Hepatocyte (in vitro differentiated cells): ENCODE results near the gene PLOD3. TPM values are rescaled to one million over a fixed set of nuclear protein-coding genes. Genes with fewer than 3 reads are reported as not detected.

Experiments used
- DNase-seq: peaks from one replicate; pipeline ENCODE4 v3.0.0-alpha.2; 2016; ENCODE audit warnings: low spot score
- H2AFZ ChIP-seq: fragments of 200-600 bp; sonication (generic); 2 replicates; pipeline ENCODE4 v1.6.0; 2016; ENCODE audit warnings: antibody characterized with exemption, mild to moderate bottlenecking
- H3K27ac ChIP-seq: fragments of 200-600 bp; sonication (generic); 2 replicates; pipeline ENCODE4 v1.5.1; 2016; ENCODE audit warnings: mild to moderate bottlenecking
- H3K27me3 ChIP-seq: fragments of 200-600 bp; sonication (generic); 2 replicates; pipeline ENCODE4 v1.6.1; 2016
- H3K36me3 ChIP-seq: fragments of 200-600 bp; sonication (generic); replicated peaks from 2 replicates; pipeline ENCODE4 v1.5.1; 2016; ENCODE audit warnings: low read depth; ENCODE audit not compliant: insufficient read depth
- H3K4me1 ChIP-seq: fragments of 200-600 bp; sonication (generic); 2 replicates; pipeline ENCODE4 v1.5.1; 2016; ENCODE audit warnings: mild to moderate bottlenecking, moderate library complexity; ENCODE audit not compliant: insufficient read depth
- H3K4me2 ChIP-seq: fragments of 200-600 bp; sonication (generic); 2 replicates; pipeline ENCODE4 v1.6.0; 2016
- H3K4me3 ChIP-seq: fragments of 200-600 bp; sonication (generic); 2 replicates; pipeline ENCODE4 v1.5.1; 2016; ENCODE audit warnings: mild to moderate bottlenecking
- H3K79me2 ChIP-seq: fragments of 200-600 bp; sonication (generic); 2 replicates; pipeline ENCODE4 v1.6.0; 2017; ENCODE audit warnings: mild to moderate bottlenecking
- H3K9me2 ChIP-seq: fragments of 200-600 bp; sonication (generic); replicated peaks from 2 replicates; pipeline ENCODE4 v1.6.0; 2017; ENCODE audit warnings: mild to moderate bottlenecking; ENCODE audit not compliant: insufficient read depth
- H3K9me3 ChIP-seq: fragments of 200-600 bp; sonication (generic); 2 replicates; pipeline ENCODE4 v1.5.1; 2016; ENCODE audit warnings: low read depth, mild to moderate bottlenecking
- H4K20me1 ChIP-seq: fragments of 200-600 bp; sonication (generic); 2 replicates; pipeline ENCODE4 v1.6.0; 2016; ENCODE audit warnings: mild to moderate bottlenecking; ENCODE audit not compliant: insufficient read depth, poor library complexity, severe bottlenecking
- CTCF ChIP-seq: fragments of 200-600 bp; sonication (generic); IDR thresholded peaks from 2 replicates; pipeline ENCODE4 v1.5.1; 2016; ENCODE audit warnings: antibody characterized with exemption, mild to moderate bottlenecking; ENCODE audit not compliant: poor library complexity
- EZH2 ChIP-seq: fragments of 200-600 bp; sonication (generic); IDR thresholded peaks from 2 replicates; pipeline ENCODE4 v1.6.1; 2016; ENCODE audit warnings: antibody characterized with exemption, mild to moderate bottlenecking, borderline replicate concordance
- EZH2phosphoT487 ChIP-seq: fragments of 200-600 bp; sonication (generic); IDR thresholded peaks from one replicate; pipeline ENCODE4 v1.6.1; 2018; ENCODE audit warnings: antibody characterized with exemption, mild to moderate bottlenecking, low read depth, moderate library complexity; ENCODE audit not compliant: unreplicated experiment, severe bottlenecking
- WGBS: methylation state at CpG from one replicate; pipeline ENCODE4 v1.1.6; 2016; ENCODE audit warnings: low lambda C conversion rate; ENCODE audit errors: missing lambda C conversion rate; 5-methylcytosine and 5-hydroxymethylcytosine counted together
- polyA plus RNA-seq: library from polyadenylated mRNA; unstranded; fragments of >200 nt; fragmentation: Nextera tagmentation; extraction: Ambion mirVana; gene quantifications from 2 replicates; pipeline ENCODE4 v1.2.1, GENCODE V29; 2016
- total RNA-seq: library from RNA; depleted of rRNA; stranded (reverse); fragments of >200 nt; gene quantifications from 2 replicates; pipeline ENCODE4 v1.2.3, GENCODE V29; 2014

The PLOD3 gene
- total and polyA plus RNA-seq, 2 experiments from 2014 or later: 37.6 to 127 TPM

- TF ChIP-seq CTCF: no peak
- H3K4me2 ChIP-seq: no peak overlapping the region
- 90% methylated on average over 26 of the region's 27 CpGs for WGBS
- peak overlapping the region; percentile 60 for H3K27ac ChIP-seq
- peaks cover 31% of the 10 kb centered on the region for H3K79me2 ChIP-seq
- no peak overlapping the region for H2AFZ ChIP-seq
- no peak for DNase-seq
- peaks cover 9% of the 10 kb centered on the region for H3K4me1 ChIP-seq
- peaks cover 13% of the 10 kb centered on the region for H4K20me1 ChIP-seq
- no peak overlapping the region for H3K4me3 ChIP-seq
- no peaks in the 10 kb centered on the region for H3K27me3 ChIP-seq
- H3K9me3 ChIP-seq: no peaks in the 10 kb centered on the region
- H3K9me2 ChIP-seq: no peaks in the 10 kb centered on the region
- H3K36me3 ChIP-seq: no peaks in the 10 kb centered on the region
These were observed 22.0 kb upstream of the PLOD3 start for GRCh38 chr7:101239191-101239950.

- WGBS: 70% methylated on average over 28 of the region's 28 CpGs
- Histone ChIP-seq H3K9me3 (no peaks in the 10 kb centered on the region), H2AFZ (no peak overlapping the region), H3K36me3 (no peaks in the 10 kb centered on the region), H4K20me1 (peaks cover 12% of the 10 kb centered on the region), H3K4me3 (no peak overlapping the region), H3K27me3 (no peaks in the 10 kb centered on the region), H3K4me2 (no peak overlapping the region), H3K9me2 (no peaks in the 10 kb centered on the region), H3K4me1 (peaks cover 3% of the 10 kb centered on the region), H3K27ac (peak overlapping the region; percentile 60), H3K79me2 (peaks cover 26% of the 10 kb centered on the region)
- no peak for DNase-seq
- no peak for TF ChIP-seq CTCF
- no peak for TF ChIP-seq EZH2
- no peak for TF ChIP-seq EZH2phosphoT487
These were observed 21.1 kb upstream of the PLOD3 start for GRCh38 chr7:101238226-101239182.

- H3K4me3 ChIP-seq: no peak within 1 kb of the TSS
- no peak within 1 kb of the TSS for H2AFZ ChIP-seq
- H3K27me3 ChIP-seq: no peaks in the 10 kb centered on the region
- no peaks in the 10 kb centered on the region for H3K9me2 ChIP-seq
- H4K20me1 ChIP-seq: peaks cover 4% of the 10 kb centered on the region
- peak within 1 kb of the TSS; percentile 37 for H3K4me2 ChIP-seq
- no peaks in the 10 kb centered on the region for H3K36me3 ChIP-seq
- no peaks in the 10 kb centered on the region for H3K9me3 ChIP-seq
- H3K4me1 ChIP-seq: peaks cover 5% of the 10 kb centered on the region
- WGBS: 85% methylated on average over 23 of the region's 31 CpGs
- H3K27ac ChIP-seq: peak within 1 kb of the TSS; percentile 60
- H3K79me2 ChIP-seq: peaks cover 16% of the 10 kb centered on the region
- peak; percentile 56 for DNase-seq
- TF ChIP-seq EZH2phosphoT487 (no peak), CTCF (no peak), EZH2 (no peak)
These were observed 20.1 kb upstream of the PLOD3 start, which contains the start of gene CLDN15 for GRCh38 chr7:101237206-101238067. Gene CLDN15, minus strand, starts transcription at chr7:101237802. Its CDS starts 221 bp downstream, at chr7:101237581.
